ENCODE results near the gene PSORS1C2.
"Not testable (repeated sequence)": the region's sequence is repeated elsewhere in the genome, so short reads cannot be mapped to it uniquely, and the experiment has no call there.

The PSORS1C2 gene

DNA sequence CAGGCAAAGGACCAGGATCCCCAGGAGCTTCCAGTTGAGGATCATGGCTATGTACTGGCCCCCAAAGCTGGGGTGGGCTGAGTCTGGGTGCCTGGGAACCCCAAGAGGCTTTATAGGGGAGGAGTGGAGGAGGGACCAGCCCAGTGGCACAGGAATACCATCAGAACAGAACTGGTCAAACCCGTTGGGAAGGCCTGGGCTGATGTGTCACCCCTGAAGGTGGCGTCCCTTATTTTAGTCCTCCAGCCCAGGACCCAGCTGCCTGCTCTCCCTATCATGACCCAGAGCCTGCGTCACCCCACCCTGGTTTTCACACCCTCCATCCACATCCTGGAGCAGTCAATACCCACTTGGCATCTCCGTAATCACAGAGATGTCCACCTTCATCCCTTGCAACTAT is at the start of gene PSORS1C2:
Gene PSORS1C2 (minus strand): TSS at position 85 of the 400 bp plus-strand sequence. CDS start 40 bp downstream, at position 45.
- DNase-seq (ENCODE audit: low spot score), result no peak
- ATAC-seq (ENCODE audit: low read depth), result no peak
- Histone ChIP-seq H3K4me1 (ENCODE audit: insufficient read depth, poor library complexity, severe bottlenecking) (no peaks in the 10 kb centered on the region), H3K27me3 (ENCODE audit: insufficient read depth, poor library complexity, severe bottlenecking) (no peaks in the 10 kb centered on the region), H3K36me3 (ENCODE audit: low read depth) (peaks cover 8% of the 10 kb centered on the region), H3K4me3 (ENCODE audit: severe bottlenecking) (no peak within 1 kb of the TSS), H3K9me3 (ENCODE audit: severe bottlenecking) (no peaks in the 10 kb centered on the region), H3K27ac (ENCODE audit: poor library complexity, severe bottlenecking) (no peak within 1 kb of the TSS)
- TF ChIP-seq, protein P1, sequence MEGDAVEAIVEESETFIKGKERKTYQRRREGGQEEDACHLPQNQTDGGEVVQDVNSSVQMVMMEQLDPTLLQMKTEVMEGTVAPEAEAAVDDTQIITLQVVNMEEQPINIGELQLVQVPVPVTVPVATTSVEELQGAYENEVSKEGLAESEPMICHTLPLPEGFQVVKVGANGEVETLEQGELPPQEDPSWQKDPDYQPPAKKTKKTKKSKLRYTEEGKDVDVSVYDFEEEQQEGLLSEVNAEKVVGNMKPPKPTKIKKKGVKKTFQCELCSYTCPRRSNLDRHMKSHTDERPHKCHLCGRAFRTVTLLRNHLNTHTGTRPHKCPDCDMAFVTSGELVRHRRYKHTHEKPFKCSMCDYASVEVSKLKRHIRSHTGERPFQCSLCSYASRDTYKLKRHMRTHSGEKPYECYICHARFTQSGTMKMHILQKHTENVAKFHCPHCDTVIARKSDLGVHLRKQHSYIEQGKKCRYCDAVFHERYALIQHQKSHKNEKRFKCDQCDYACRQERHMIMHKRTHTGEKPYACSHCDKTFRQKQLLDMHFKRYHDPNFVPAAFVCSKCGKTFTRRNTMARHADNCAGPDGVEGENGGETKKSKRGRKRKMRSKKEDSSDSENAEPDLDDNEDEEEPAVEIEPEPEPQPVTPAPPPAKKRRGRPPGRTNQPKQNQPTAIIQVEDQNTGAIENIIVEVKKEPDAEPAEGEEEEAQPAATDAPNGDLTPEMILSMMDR (IDR thresholded peaks at IDR 0.05; ENCODE audit: poor library complexity, severe bottlenecking), result no peak

DNA sequence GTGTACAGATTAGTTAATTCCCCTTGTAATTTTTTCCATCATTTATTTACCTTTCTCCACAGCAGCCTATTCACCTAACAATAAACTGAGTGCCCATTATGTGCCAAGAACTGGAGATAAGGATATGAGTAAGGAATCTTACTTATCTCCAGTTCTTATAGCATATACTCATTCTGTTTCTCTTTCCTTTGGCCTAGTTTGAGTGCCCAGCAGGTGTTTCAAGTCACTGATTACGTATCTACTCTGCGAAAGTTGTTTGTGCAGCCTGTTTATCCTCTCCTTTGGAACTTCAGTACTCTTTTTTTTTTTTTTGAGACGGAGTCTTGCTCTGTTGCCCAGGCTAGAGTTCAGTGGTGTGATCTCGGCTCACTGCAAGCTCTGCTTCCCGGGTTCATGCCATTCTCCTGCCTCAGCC is 48.9 kb upstream of the PSORS1C2 start:
- no peak for ATAC-seq (ENCODE audit: low read depth)
- Histone ChIP-seq H3K4me3 (ENCODE audit: severe bottlenecking) (no peak overlapping the region), H3K4me1 (ENCODE audit: insufficient read depth, poor library complexity, severe bottlenecking) (peaks cover 12% of the 10 kb centered on the region), H3K27ac (ENCODE audit: poor library complexity, severe bottlenecking) (peak overlapping the region; percentile 84), H3K9me3 (ENCODE audit: severe bottlenecking) (no peaks in the 10 kb centered on the region), H3K36me3 (ENCODE audit: low read depth) (no peaks in the 10 kb centered on the region), H3K27me3 (ENCODE audit: insufficient read depth, poor library complexity, severe bottlenecking) (no peaks in the 10 kb centered on the region)
- TF ChIP-seq, protein P1 (IDR thresholded peaks at IDR 0.05; ENCODE audit: poor library complexity, severe bottlenecking), result no peak
- no peak for DNase-seq (ENCODE audit: low spot score)

DNA sequence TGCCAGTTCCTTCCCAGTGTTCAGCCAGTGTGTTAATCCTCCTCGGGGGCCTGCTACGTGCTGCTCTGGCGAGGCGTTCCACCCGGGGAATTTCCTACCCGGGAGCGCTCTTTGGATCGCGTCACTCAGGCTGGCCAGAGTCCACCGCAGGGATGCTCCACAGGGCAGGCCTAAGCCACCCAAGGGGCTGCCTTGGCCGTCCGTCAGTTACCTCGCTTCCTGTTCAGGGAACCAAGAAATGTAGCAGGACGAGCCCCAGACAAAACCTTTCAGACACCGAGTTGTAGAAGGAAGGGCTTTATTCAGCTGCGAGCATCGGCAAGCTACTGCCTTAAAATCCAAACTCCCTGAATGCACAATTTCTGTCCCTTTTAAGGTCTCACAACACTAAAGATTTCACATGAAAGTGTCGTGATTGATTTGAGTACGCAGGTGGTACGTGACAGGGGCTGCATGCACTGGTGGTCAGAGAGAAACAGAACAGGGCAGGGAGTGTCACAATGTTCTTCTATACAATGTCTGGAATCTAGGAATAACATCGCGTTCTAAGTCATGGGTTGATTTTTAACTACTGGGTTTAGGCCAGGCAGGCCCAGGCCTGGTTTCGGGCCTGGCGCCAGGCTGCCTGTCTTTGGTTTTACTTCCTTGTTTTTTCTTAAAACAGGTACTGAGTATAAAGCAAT is 47.3 kb upstream of the PSORS1C2 start:
- Histone ChIP-seq H3K4me1 (ENCODE audit: insufficient read depth, poor library complexity, severe bottlenecking) (peaks cover 12% of the 10 kb centered on the region), H3K36me3 (ENCODE audit: low read depth) (no peaks in the 10 kb centered on the region), H3K9me3 (ENCODE audit: severe bottlenecking) (no peaks in the 10 kb centered on the region), H3K27me3 (ENCODE audit: insufficient read depth, poor library complexity, severe bottlenecking) (no peaks in the 10 kb centered on the region), H3K27ac (ENCODE audit: poor library complexity, severe bottlenecking) (peak overlapping the region; percentile 84), H3K4me3 (ENCODE audit: severe bottlenecking) (peak overlapping the region; percentile 20)
- TF ChIP-seq, protein P1 (IDR thresholded peaks at IDR 0.05; ENCODE audit: poor library complexity, severe bottlenecking), result no peak
- ATAC-seq (ENCODE audit: low read depth), result peak; percentile 87
- DNase-seq (ENCODE audit: low spot score), result no peak

DNA sequence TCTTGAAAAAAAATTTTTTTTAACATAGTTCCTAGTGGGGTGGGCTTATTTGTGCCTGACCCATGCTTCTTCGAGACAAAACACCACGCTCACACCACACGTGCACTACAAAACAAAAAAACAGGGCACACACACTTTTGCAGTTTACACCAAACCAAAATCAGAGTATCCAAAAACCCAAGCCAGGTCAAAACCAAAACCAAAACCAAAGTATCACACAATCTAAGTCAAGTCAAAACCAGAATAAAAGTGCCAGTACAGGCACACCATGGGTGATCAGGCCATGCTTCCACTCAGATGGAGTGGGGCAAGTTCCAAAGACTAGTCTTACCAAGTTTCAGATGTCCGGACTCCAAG is 46.8 kb upstream of the PSORS1C2 start:
- Histone ChIP-seq H3K4me3 (ENCODE audit: severe bottlenecking) (peak overlapping the region; percentile 20), H3K4me1 (ENCODE audit: insufficient read depth, poor library complexity, severe bottlenecking) (peaks cover 12% of the 10 kb centered on the region), H3K27ac (ENCODE audit: poor library complexity, severe bottlenecking) (peak overlapping the region; percentile 84)
- not testable (repeated sequence) for H3K27me3 ChIP-seq (ENCODE audit: insufficient read depth, poor library complexity, severe bottlenecking); H3K36me3 ChIP-seq (ENCODE audit: low read depth); DNase-seq (ENCODE audit: low spot score); H3K9me3 ChIP-seq (ENCODE audit: severe bottlenecking)
- ATAC-seq (ENCODE audit: low read depth), result 0 out of 3 replicates have a peak, but pooled peaks have one; percentile 12

DNA sequence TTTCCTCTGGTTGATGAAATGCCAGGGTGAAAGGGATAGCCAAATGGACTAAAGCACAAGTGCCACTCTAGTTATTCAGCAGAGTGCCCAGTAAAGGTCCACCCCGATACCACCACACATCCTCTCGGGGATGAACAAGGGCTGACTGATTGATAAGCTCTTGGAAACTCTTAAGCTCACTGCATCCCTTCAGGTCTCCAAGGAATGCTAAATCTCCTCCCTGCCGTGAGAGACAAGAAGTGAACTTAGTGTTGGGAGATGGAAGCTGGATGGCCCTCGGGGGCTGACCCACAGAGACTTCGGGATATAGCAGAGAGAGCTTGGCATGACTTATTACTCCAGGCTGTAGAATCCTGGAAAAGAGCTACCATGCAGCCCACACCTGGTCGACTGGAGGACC is 45.0 kb upstream of the PSORS1C2 start:
- not testable (repeated sequence) for H3K36me3 ChIP-seq (ENCODE audit: low read depth); H3K4me3 ChIP-seq (ENCODE audit: severe bottlenecking); DNase-seq (ENCODE audit: low spot score); H3K27ac ChIP-seq (ENCODE audit: poor library complexity, severe bottlenecking); ATAC-seq (ENCODE audit: low read depth); H3K9me3 ChIP-seq (ENCODE audit: severe bottlenecking); H3K27me3 ChIP-seq (ENCODE audit: insufficient read depth, poor library complexity, severe bottlenecking)
- H3K4me1 ChIP-seq (ENCODE audit: insufficient read depth, poor library complexity, severe bottlenecking), result peaks cover 16% of the 10 kb centered on the region

DNA sequence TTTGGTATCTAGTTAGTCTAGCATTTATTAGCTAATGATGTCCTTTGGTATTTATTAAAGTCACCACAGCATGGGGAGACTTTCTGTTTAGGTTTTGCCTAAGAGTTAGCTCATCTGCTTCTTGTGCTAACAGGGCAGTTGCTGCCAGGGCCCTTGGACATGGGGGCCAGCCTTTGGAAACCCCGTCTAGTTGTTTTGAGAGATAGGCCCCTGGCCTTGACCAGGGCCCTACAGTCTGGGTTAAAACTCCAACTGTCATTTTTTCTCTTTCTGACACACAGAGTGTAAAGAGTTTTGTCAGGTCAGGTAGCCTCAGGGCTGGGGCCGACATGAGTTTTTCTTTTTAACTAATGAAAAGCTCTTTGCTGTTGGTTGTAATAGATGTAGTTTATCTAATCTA is 44.4 kb upstream of the PSORS1C2 start:
- H3K9me3 ChIP-seq (ENCODE audit: severe bottlenecking); H3K27ac ChIP-seq (ENCODE audit: poor library complexity, severe bottlenecking); H3K27me3 ChIP-seq (ENCODE audit: insufficient read depth, poor library complexity, severe bottlenecking); H3K4me3 ChIP-seq (ENCODE audit: severe bottlenecking); H3K36me3 ChIP-seq (ENCODE audit: low read depth); ATAC-seq (ENCODE audit: low read depth); DNase-seq (ENCODE audit: low spot score): not testable (repeated sequence)
- H3K4me1 ChIP-seq (ENCODE audit: insufficient read depth, poor library complexity, severe bottlenecking), result peaks cover 16% of the 10 kb centered on the region

Data from RWPE2 (cell line).